HEK293 (cell line): ENCODE measurements around the gene VTN.

Experiments used
- BCL11A ChIP-seq: fragments of 450-650 bp; formaldehyde crosslinking; IDR thresholded peaks from 2 replicates; pipeline ENCODE4 v1.5.1; 2016; ENCODE audit warnings: low read depth, missing biosample characterization, missing genetic modification characterization
- CTCF ChIP-seq: fragments of 450-650 bp; formaldehyde crosslinking; IDR thresholded peaks from 2 replicates; pipeline ENCODE4 v1.5.1; 2016; ENCODE audit warnings: missing biosample characterization, missing genetic modification characterization
- PATZ1 ChIP-seq: fragments of 450-650 bp; formaldehyde crosslinking; IDR thresholded peaks from 2 replicates; pipeline ENCODE4 v1.5.1; 2016; ENCODE audit warnings: missing biosample characterization, missing genetic modification characterization
- SP3 ChIP-seq: fragments of 450-650 bp; formaldehyde crosslinking; IDR thresholded peaks from 2 replicates; pipeline ENCODE4 v1.5.1; 2016; ENCODE audit warnings: missing biosample characterization, missing genetic modification characterization
- ZBTB7A ChIP-seq: fragments of 450-650 bp; formaldehyde crosslinking; IDR thresholded peaks from 2 replicates; pipeline ENCODE4 v1.5.1; 2016; ENCODE audit warnings: low read depth, missing biosample characterization, missing genetic modification characterization
- ZNF223 ChIP-seq: fragments of 450-650 bp; formaldehyde crosslinking; IDR thresholded peaks from 2 replicates; pipeline ENCODE4 v1.5.1; 2016; ENCODE audit warnings: missing biosample characterization, missing genetic modification characterization
- ZNF335 ChIP-seq: fragments of 450-650 bp; formaldehyde crosslinking; conservative IDR thresholded peaks from 2 replicates; pipeline ENCODE4 v1.5.1; 2016; ENCODE audit warnings: missing biosample characterization, missing genetic modification characterization
- ZNF707 ChIP-seq: fragments of 450-650 bp; formaldehyde crosslinking; IDR thresholded peaks from 2 replicates; pipeline ENCODE4 v1.5.1; 2016; ENCODE audit warnings: missing biosample characterization, missing genetic modification characterization

- TF ChIP-seq PATZ1, result no peak
- no peak for TF ChIP-seq SP3 (tag by site-specific recombination)
- no peak for TF ChIP-seq CTCF
- no peak for TF ChIP-seq ZNF335 (tag by site-specific recombination)
- no peak for TF ChIP-seq BCL11A
- TF ChIP-seq ZNF707, result no peak
- TF ChIP-seq ZBTB7A (tag by site-specific recombination), result no peak
- no peak for TF ChIP-seq ZNF223 (tag by site-specific recombination)
Observed at GRCh38 chr17:28404007-28404406, 33.9 kb upstream of the VTN start.
